Stimulated activated CD4-positive, alpha-beta T cell treated with anti-CD3 and anti-CD28 coated beads, Interleukin-4, amount 100 ng/mL, for 48 hours (primary cell): ENCODE data around the gene MYL9.

Source experiments
- DNase-seq, 2 donors: peaks; one replicate each; pipeline ENCODE4 v3.0.0-alpha.2; 2020; ENCODE audit warnings: low read depth in 2 of 2

MYL9 gene

GRCh38 chr20:36582821-36583220 lies 41.5 kb downstream of the MYL9 start:
- DNase-seq = no peak

- DNase-seq = no peak
Measured at GRCh38 chr20:36584018-36584481, 42.7 kb downstream of the MYL9 start.

GRCh38 chr20:36585410-36586125 lies 44.2 kb downstream of the MYL9 start:
- no peak for DNase-seq

- DNase-seq = no peak
Measured at GRCh38 chr20:36587388-36588070, 46.2 kb downstream of the MYL9 start.

GRCh38 chr20:36591281-36591680 lies 50.0 kb downstream of the MYL9 start:
- DNase-seq = no peak

- DNase-seq = no peak
Measured at GRCh38 chr20:36591854-36592641, 50.7 kb downstream of the MYL9 start.

- no peak for DNase-seq
Measured at GRCh38 chr20:36593347-36593929, 52.1 kb downstream of the MYL9 start.

- no peak for DNase-seq
Measured at GRCh38 chr20:36599912-36600345, 58.6 kb downstream of the MYL9 start.
